ENCODE data around the gene ACVRL1.

Gene ACVRL1

DNA sequence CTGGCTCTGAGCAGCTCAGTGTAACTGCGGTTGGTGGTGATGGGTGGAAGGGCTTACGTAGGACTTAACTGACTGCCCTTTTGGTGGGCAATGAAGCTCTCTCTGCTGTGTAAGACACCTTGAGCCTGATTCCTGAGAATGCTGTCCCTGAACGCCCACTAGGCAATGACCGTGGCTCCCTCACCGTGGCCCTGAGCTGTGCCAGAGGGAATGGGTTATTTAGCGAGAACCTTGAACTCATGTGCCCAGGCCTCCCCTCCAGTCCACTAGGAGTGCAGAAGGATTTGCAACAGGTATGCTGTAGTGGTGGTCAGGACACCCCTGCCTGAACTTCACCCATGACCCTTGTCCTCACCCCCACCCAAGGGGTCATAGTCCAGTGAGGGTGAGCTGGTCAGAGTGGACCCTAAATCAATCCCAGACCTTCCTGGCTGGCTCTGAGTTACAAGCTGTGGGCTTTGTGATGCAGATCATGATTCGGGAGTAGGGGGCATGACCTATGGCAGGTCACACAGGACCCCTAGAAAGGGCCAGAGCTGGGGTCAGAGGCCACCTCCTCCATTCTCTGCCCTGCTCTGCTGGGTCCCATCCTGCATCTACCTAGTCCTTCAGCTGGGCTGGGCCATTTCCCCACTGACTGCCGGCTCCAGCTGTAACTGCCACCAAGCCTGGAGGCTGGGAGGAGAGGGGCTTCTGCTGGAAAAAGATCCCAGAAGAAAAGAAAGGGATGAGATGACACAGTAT, 33.9 kb upstream of the ACVRL1 start:
- no peaks in the 10 kb centered on the region for H3K9me2 ChIP-seq (replicated peaks; ENCODE audit: insufficient read depth, low read length)
- no peak overlapping the region for H3K4me3 ChIP-seq (ENCODE audit: low read length)
- DNase-seq, result no peak
- H3K4me2 ChIP-seq (ENCODE audit: low read depth, low read length), result no peak overlapping the region
- H3K36me3 ChIP-seq (replicated peaks; ENCODE audit: insufficient read depth, low read length), result no peaks in the 10 kb centered on the region
- H3F3A ChIP-seq (ENCODE audit: insufficient read depth, low read length), result no peaks in the 10 kb centered on the region
- no peaks in the 10 kb centered on the region for H3K9me3 ChIP-seq (replicated peaks; ENCODE audit: insufficient read depth, low read length)
- no peaks in the 10 kb centered on the region for H3K79me2 ChIP-seq (ENCODE audit: low read length)
- peaks cover 24% of the 10 kb centered on the region for H3K27me3 ChIP-seq (replicated peaks; ENCODE audit: insufficient read depth, low read length)
- no peaks in the 10 kb centered on the region for H3K4me1 ChIP-seq (ENCODE audit: low read length)
- no peak overlapping the region for H2AFZ ChIP-seq (ENCODE audit: low read length)
- no peak overlapping the region for H3K9ac ChIP-seq (ENCODE audit: low read length)
- no peak for TF ChIP-seq EZH2phosphoT487 (IDR thresholded peaks at IDR 0.05; ENCODE audit: low read length)
- TF ChIP-seq, protein P1, sequence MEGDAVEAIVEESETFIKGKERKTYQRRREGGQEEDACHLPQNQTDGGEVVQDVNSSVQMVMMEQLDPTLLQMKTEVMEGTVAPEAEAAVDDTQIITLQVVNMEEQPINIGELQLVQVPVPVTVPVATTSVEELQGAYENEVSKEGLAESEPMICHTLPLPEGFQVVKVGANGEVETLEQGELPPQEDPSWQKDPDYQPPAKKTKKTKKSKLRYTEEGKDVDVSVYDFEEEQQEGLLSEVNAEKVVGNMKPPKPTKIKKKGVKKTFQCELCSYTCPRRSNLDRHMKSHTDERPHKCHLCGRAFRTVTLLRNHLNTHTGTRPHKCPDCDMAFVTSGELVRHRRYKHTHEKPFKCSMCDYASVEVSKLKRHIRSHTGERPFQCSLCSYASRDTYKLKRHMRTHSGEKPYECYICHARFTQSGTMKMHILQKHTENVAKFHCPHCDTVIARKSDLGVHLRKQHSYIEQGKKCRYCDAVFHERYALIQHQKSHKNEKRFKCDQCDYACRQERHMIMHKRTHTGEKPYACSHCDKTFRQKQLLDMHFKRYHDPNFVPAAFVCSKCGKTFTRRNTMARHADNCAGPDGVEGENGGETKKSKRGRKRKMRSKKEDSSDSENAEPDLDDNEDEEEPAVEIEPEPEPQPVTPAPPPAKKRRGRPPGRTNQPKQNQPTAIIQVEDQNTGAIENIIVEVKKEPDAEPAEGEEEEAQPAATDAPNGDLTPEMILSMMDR (IDR thresholded peaks at IDR 0.05; ENCODE audit: low read length), result no peak
- no peaks in the 10 kb centered on the region for H4K20me1 ChIP-seq (ENCODE audit: insufficient read depth, low read length)
- no peak overlapping the region for H3K27ac ChIP-seq (ENCODE audit: low read length)

DNA sequence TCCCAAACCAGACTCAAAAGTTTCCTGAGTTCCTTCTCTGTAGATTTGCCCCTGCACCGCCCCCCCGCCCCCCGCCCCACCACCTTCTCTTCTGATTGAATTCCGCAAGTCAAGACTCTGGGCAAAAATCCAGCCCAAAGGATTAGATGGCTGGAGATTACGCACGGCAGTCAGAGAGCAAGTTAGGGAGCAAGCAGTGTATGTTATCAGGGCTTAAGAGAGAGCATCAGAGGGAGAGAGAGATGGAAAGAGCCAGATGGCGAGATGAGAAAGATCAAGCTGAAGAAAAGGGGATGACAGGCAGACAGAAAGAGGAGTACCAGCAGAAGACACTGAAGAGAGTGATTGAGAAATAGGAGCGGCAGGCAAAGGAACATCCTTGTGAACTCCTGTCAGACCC, 33.3 kb upstream of the ACVRL1 start:
- Histone ChIP-seq H3K9ac (ENCODE audit: low read length) (no peak overlapping the region), H3K4me1 (ENCODE audit: low read length) (no peaks in the 10 kb centered on the region), H3K9me3 (replicated peaks; ENCODE audit: insufficient read depth, low read length) (no peaks in the 10 kb centered on the region), H3F3A (ENCODE audit: insufficient read depth, low read length) (no peaks in the 10 kb centered on the region), H3K27me3 (replicated peaks; ENCODE audit: insufficient read depth, low read length) (peaks cover 18% of the 10 kb centered on the region), H3K27ac (ENCODE audit: low read length) (no peak overlapping the region), H4K20me1 (ENCODE audit: insufficient read depth, low read length) (no peaks in the 10 kb centered on the region), H2AFZ (ENCODE audit: low read length) (no peak overlapping the region), H3K4me2 (ENCODE audit: low read depth, low read length) (no peak overlapping the region), H3K36me3 (replicated peaks; ENCODE audit: insufficient read depth, low read length) (no peaks in the 10 kb centered on the region), H3K79me2 (ENCODE audit: low read length) (no peaks in the 10 kb centered on the region), H3K9me2 (replicated peaks; ENCODE audit: insufficient read depth, low read length) (no peaks in the 10 kb centered on the region), H3K4me3 (ENCODE audit: low read length) (no peak overlapping the region)
- TF ChIP-seq EZH2 (optimal IDR thresholded peaks at IDR 0.05; ENCODE audit: low read depth, low read length), result no peak
- TF ChIP-seq, protein P1 (IDR thresholded peaks at IDR 0.05; ENCODE audit: low read length), result no peak
- no peak for TF ChIP-seq EZH2phosphoT487 (IDR thresholded peaks at IDR 0.05; ENCODE audit: low read length)
- DNase-seq, result no peak

DNA sequence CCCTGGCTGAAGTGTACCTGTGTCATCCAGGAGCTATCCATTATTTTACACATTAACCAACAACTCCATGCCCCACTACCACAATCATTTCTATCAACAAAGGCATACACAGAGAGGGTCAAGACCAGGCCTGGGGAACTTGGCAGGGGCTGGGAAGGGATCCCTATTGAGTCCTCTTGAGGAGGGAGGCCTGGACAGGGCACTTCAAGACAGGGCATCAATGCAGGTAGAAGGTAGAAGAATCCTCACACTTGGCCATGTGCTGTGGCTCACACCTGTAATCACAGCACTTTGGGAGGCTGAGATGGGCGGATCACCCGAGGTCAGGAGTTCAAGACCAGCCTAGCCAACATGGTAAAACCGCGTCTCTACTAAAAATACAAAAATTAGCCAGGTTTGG, 32.8 kb upstream of the ACVRL1 start:
- Histone ChIP-seq H3F3A (ENCODE audit: insufficient read depth, low read length) (no peaks in the 10 kb centered on the region), H3K27ac (ENCODE audit: low read length) (no peak overlapping the region), H3K9me2 (replicated peaks; ENCODE audit: insufficient read depth, low read length) (no peaks in the 10 kb centered on the region), H3K9ac (ENCODE audit: low read length) (no peak overlapping the region), H3K4me1 (ENCODE audit: low read length) (no peaks in the 10 kb centered on the region), H3K36me3 (replicated peaks; ENCODE audit: insufficient read depth, low read length) (no peaks in the 10 kb centered on the region), H3K79me2 (ENCODE audit: low read length) (no peaks in the 10 kb centered on the region), H2AFZ (ENCODE audit: low read length) (no peak overlapping the region), H3K9me3 (replicated peaks; ENCODE audit: insufficient read depth, low read length) (no peaks in the 10 kb centered on the region), H4K20me1 (ENCODE audit: insufficient read depth, low read length) (no peaks in the 10 kb centered on the region), H3K4me2 (ENCODE audit: low read depth, low read length) (no peak overlapping the region), H3K27me3 (replicated peaks; ENCODE audit: insufficient read depth, low read length) (peaks cover 13% of the 10 kb centered on the region), H3K4me3 (ENCODE audit: low read length) (no peak overlapping the region)
- TF ChIP-seq EZH2phosphoT487 (IDR thresholded peaks at IDR 0.05; ENCODE audit: low read length) (no peak), EZH2 (optimal IDR thresholded peaks at IDR 0.05; ENCODE audit: low read depth, low read length) (no peak)
- TF ChIP-seq, protein P1 (IDR thresholded peaks at IDR 0.05; ENCODE audit: low read length), result no peak
- DNase-seq, result no peak
